ENCODE measurements around the gene RGS19. TPM values are rescaled to one million over a fixed set of nuclear protein-coding genes. Genes with fewer than 3 reads are reported as not detected.

The RGS19 gene
- total RNA-seq, 1 experiment from 2014 or later: 17.2 TPM

- CTCF ChIA-PET: interaction anchor here (0.6 to 2.5 kb wide), 12 partner anchors 10 to 500 kb away, joined by 3 to 33 read pairs (median 10); partner anchors contain the start of genes LKAAEAR1, PRPF6, SAMD10 and TCEA2
- no peak for DNase-seq
- TF ChIP-seq CTCF (IDR thresholded peaks at IDR 0.05; ENCODE audit: unreplicated experiment): no peak
- BruUV-seq (replicated peaks): no TSS peak
- Mint-ChIP-seq H3K4me3 (ENCODE audit: low read depth, unreplicated experiment) (peak overlapping the region; percentile 77), H3K27me3 (ENCODE audit: unreplicated experiment) (peaks cover 33% of the 10 kb centered on the region), H3K4me1 (ENCODE audit: low read depth, unreplicated experiment) (peaks cover 6% of the 10 kb centered on the region), H3K9me3 (ENCODE audit: low read depth, unreplicated experiment) (no peaks in the 10 kb centered on the region), H3K36me3 (ENCODE audit: insufficient read depth, unreplicated experiment) (peaks cover 66% of the 10 kb centered on the region), H3K27ac (ENCODE audit: unreplicated experiment) (no peak overlapping the region)
- intact Hi-C loops (cut with micrococcal nuclease; ENCODE audit: unreplicated experiment): loop anchor here (5.0 kb wide), 1 partner anchor 85 kb away; no protein-coding TSS in a partner anchor
These were observed 41.7 kb downstream of the RGS19 start for GRCh38 chr20:64037498-64038213.

GRCh38 chr20:64037199-64037497 lies 42.2 kb downstream of the RGS19 start:
- Mint-ChIP-seq H3K27me3 (ENCODE audit: unreplicated experiment) (peaks cover 33% of the 10 kb centered on the region), H3K9me3 (ENCODE audit: low read depth, unreplicated experiment) (no peaks in the 10 kb centered on the region), H3K4me1 (ENCODE audit: low read depth, unreplicated experiment) (peaks cover 6% of the 10 kb centered on the region), H3K36me3 (ENCODE audit: insufficient read depth, unreplicated experiment) (peaks cover 71% of the 10 kb centered on the region), H3K4me3 (ENCODE audit: low read depth, unreplicated experiment) (peak overlapping the region; percentile 77), H3K27ac (ENCODE audit: unreplicated experiment) (no peak overlapping the region)
- no peak for DNase-seq
- intact Hi-C loops (cut with micrococcal nuclease; ENCODE audit: unreplicated experiment): loop anchor here (5.0 kb wide), 1 partner anchor 85 kb away; no protein-coding TSS in a partner anchor
- no TSS peak for BruUV-seq (replicated peaks)
- CTCF ChIA-PET: interaction anchor here (1.4 to 2.5 kb wide), 2 partner anchors 15 to 55 kb away, joined by 4 to 13 read pairs; no protein-coding TSS in a partner anchor
- TF ChIP-seq CTCF (IDR thresholded peaks at IDR 0.05; ENCODE audit: unreplicated experiment): no peak

- no peak for TF ChIP-seq CTCF (IDR thresholded peaks at IDR 0.05; ENCODE audit: unreplicated experiment)
- intact Hi-C loops (cut with micrococcal nuclease; ENCODE audit: unreplicated experiment): loop anchor here (5.0 kb wide), 1 partner anchor 86 kb away; no protein-coding TSS in a partner anchor
- CTCF ChIA-PET: interaction anchor here (0.8 to 1.4 kb wide), 2 partner anchors 55 to 499 kb away, joined by 3 to 4 read pairs; partner anchors contain the start of gene PTK6
- peaks cover 6% of the 10 kb centered on the region for H3K4me1 Mint-ChIP-seq (ENCODE audit: low read depth, unreplicated experiment)
- no TSS peak for BruUV-seq (replicated peaks)
- H3K4me3 Mint-ChIP-seq (ENCODE audit: low read depth, unreplicated experiment): no peak overlapping the region
- H3K36me3 Mint-ChIP-seq (ENCODE audit: insufficient read depth, unreplicated experiment): peaks cover 77% of the 10 kb centered on the region
- H3K9me3 Mint-ChIP-seq (ENCODE audit: low read depth, unreplicated experiment): no peaks in the 10 kb centered on the region
- no peak overlapping the region for H3K27ac Mint-ChIP-seq (ENCODE audit: unreplicated experiment)
- peaks cover 32% of the 10 kb centered on the region for H3K27me3 Mint-ChIP-seq (ENCODE audit: unreplicated experiment)
- no peak for DNase-seq
These were observed 42.7 kb downstream of the RGS19 start for GRCh38 chr20:64036346-64037198.

GRCh38 chr20:64035933-64036345 lies 43.4 kb downstream of the RGS19 start, which contains the start of gene C20orf204:
Gene C20orf204, plus strand, starts transcription at chr20:64036182. Its CDS starts 142 bp downstream, at chr20:64036324.
- H3K36me3 Mint-ChIP-seq (ENCODE audit: insufficient read depth, unreplicated experiment): peaks cover 83% of the 10 kb centered on the region
- intact Hi-C loops (cut with micrococcal nuclease; ENCODE audit: unreplicated experiment): loop anchor here (5.0 kb wide), 1 partner anchor 86 kb away; no protein-coding TSS in a partner anchor
- H3K9me3 Mint-ChIP-seq (ENCODE audit: low read depth, unreplicated experiment): no peaks in the 10 kb centered on the region
- BruUV-seq (replicated peaks): no TSS peak
- H3K4me3 Mint-ChIP-seq (ENCODE audit: low read depth, unreplicated experiment): no peak within 1 kb of the TSS
- CTCF ChIA-PET: interaction anchor here (0.8 kb wide), 1 partner anchor 498 kb away, joined by 3 read pairs; the partner anchor contains the start of gene PTK6
- no peak for TF ChIP-seq CTCF (IDR thresholded peaks at IDR 0.05; ENCODE audit: unreplicated experiment)
- DNase-seq: no peak
- peaks cover 26% of the 10 kb centered on the region for H3K27me3 Mint-ChIP-seq (ENCODE audit: unreplicated experiment)
- H3K27ac Mint-ChIP-seq (ENCODE audit: unreplicated experiment): no peak within 1 kb of the TSS
- H3K4me1 Mint-ChIP-seq (ENCODE audit: low read depth, unreplicated experiment): peaks cover 6% of the 10 kb centered on the region
